ENCODE measurements around the gene AP3S1.
A peak's percentile ranks its signal among the peaks of the same experiment; 100 is the strongest.

AP3S1 gene

DNA sequence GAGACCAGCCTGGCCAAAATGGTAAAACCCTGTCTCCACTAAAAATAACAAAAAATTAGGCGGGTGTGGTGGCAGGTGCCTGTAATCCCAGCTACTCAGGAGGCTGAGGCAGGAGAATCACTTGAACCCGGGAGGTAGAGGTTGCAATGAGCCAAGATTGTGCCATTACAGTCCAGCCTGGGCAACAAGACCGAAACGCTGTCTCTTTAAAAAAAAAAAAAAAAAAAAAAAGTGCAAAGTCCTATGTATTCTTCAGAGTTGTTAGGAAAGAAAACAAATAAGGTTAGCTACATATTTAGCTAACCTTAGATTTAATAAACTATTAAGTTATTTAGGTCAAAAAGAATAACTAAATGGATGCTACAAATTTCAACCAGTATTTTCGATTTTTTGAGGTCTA lies 11.8 kb upstream of the AP3S1 start:
- no peak for DNase-seq

- no peak for DNase-seq
Observed at GRCh38 chr5:115831163-115831768, 10.5 kb upstream of the AP3S1 start.

DNA sequence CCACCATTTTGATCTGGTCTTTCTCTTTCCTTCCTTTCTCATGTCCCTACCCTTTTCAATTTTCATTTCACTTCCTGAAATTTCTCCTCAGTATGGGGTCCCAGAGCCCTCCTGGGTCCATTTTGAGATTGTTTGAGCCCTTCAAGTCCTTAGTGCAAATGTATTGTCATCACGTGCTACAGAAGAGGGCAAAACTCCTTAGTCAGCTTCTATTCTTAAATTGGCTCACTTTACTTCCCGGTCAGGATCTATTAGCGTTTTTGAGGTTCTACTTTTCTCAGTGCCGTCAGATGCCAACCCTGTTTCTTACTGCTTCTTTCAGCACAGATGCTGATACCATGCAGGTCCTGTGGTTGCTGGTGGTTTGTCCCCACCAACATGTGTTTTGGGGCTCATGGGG lies 6.3 kb upstream of the AP3S1 start:
- no peak for DNase-seq

DNA sequence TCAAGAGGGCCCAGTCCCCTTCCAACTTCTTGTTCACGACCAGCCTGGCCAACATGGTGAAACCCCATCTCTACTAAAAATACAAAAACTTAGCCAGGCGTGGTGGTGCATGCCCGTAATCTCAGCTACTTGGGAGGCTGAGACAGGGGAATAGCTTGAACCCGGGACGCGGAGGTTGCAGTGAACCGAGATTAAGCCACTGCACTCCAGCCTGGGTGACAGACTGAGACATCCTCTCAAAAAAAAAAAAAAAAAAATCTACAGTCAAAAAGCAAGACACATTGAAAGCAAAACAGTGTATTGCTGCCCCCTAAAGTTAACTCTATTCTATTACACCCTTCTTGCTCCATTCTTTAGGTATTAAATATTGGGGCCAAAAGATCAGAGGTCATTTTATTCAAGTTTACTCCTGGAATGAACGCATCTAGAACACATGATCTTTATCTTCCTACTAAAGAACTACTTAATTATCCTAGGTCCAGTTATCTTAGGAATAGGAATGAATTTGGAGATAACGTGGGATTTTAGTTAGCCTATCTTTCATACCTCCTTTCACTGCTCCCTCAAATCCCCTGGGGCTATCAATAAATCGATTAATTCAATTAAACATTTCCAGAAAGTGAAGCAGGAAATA lies 2.7 kb upstream of the AP3S1 start:
- no peak for DNase-seq

DNA sequence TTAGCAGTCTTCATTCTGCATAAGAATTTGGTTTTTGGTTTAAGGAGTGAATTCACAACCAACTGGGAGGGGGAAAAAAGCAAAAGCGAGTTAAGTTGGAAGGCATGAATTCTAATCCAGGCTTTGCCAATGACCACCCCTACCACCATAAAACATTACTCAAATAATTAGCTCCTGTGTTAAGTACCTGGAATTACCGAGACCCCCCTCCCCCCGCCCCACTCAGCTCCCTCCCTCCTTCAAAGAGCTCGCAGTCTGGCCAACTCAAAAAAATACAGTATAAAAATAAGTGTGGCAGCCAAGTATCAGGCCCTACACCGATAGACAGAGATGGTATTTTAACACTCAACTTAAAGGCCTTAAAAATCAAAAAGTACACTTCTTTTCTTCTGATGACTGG lies 862 bp upstream of the AP3S1 start:
- no peak for DNase-seq

DNA sequence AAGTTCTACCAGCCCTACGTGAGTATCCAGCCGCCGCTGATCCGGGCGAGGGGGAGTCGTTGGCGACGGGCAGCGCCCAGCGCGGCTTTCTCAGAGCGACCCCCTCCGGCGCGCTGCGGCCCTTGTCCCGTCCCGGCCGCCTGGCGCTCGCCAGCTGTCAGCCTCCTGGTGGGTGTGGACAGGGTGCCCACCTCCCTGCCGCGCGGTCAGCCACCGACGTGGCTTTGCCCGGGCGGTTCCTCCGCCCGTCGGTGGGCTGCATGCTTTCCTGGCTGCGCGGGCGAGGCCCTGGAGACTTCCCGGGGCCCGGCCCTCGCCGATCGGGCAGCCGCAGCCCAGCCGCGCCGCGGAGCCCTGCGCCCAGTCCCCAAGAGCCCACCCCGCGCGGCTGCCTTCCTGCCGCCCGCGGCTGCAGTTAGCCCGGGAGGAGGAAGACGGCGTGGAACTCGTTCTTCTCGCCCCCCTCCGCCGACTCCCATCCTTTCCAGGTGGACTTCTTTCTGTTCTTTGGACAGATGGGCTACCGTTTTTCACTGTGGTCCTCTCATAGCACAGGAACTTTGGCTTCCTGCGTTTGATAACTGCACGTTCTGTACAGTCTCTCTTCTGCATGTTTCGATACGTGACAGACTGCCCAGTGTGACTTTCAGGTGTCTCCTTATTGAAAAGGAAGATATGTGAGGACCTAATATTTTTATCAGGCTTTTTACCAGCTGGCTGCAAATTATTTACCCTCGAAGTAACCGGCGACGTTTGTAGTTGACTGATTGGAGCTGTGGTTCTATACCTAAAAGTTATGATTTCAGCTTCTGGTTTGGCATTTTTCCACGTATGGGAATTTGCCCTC lies 577 bp downstream of the AP3S1 start:
- DNase-seq, result peak in 1 of 2 donors; percentile 7

GRCh38 chr5:115842952-115843351 lies 1.2 kb downstream of the AP3S1 start:
- no peak for DNase-seq

DNA sequence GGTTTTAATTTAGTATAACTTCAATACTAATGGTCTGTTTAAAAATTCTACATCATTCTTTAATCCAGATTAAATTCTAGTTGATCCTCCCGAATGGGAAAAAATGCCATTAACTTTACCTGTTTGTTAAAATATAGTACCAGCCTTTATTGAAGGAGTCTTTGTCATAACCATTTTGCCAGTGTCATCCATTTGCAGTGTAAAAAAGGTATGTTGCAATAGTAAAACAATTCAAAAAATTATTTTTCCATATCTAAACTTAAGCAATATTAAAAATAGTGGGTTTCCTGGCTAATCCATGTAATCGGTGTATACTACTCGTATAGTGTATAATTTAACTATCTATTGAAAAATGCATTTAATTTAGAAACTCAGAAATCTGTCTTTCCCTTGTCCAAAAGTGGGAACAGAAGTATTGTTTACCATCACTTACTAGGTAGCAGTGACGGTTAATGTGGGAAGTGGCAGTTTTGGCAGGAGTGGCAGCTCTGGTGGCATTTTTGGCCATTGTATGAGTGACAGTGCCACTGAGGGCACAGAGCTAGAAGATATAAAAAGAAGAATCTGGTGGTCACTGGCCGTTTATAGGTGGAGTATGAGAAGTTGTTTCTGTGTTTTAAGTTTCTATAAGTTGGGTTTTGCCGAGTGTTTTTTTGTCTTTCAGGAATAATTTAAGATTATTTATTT lies 1.9 kb downstream of the AP3S1 start:
- no peak for DNase-seq

GRCh38 chr5:115844321-115844817 lies 2.6 kb downstream of the AP3S1 start:
- no peak for DNase-seq

- DNase-seq, result no peak
Observed at GRCh38 chr5:115847290-115847689, 5.6 kb downstream of the AP3S1 start.

GRCh38 chr5:115849258-115849798 lies 7.6 kb downstream of the AP3S1 start:
- DNase-seq, result no peak

GRCh38 chr5:115850744-115851416 lies 9.1 kb downstream of the AP3S1 start:
- DNase-seq, result no peak

GRCh38 chr5:115854139-115854538 lies 12.4 kb downstream of the AP3S1 start:
- DNase-seq, result no peak

DNA sequence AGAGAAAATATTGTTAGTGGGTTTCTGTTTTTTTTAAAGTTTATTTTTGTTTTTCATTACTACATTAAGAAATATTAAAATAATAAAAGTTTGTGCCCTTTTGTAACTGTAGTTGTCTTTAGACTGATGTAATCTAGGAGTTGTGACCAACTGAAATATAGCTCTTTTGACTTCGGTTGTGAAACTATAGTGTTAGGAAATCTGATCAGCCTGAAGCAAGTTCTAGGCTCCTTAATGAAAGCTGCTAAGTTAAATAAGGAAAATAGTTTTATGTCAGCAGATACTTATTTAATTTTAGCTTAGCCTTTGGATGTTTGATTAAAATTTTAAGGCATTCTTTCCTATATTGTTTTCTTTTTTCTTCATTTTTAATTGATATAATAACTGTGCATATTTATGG lies 14.2 kb downstream of the AP3S1 start:
- DNase-seq, result no peak

DNA sequence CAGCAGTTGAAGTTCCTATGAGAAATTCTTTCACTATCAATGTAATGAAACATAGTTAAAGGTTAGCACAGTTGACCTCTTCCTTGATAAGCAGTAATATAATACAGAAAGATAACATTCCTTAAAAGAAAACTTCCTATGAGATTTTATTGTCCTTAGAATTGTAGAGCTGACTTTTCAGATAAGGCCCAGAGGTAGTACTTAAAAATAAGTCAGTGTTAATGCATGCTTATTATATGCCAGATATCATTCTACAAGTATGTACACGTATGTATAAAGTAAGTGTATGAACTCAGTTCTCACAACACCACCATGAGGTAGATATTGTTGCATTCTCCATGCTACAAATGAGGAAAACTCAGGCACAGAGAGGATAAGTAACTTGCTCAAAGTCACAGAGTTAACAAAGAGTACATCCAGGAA lies 15.3 kb downstream of the AP3S1 start:
- no peak for DNase-seq

DNA sequence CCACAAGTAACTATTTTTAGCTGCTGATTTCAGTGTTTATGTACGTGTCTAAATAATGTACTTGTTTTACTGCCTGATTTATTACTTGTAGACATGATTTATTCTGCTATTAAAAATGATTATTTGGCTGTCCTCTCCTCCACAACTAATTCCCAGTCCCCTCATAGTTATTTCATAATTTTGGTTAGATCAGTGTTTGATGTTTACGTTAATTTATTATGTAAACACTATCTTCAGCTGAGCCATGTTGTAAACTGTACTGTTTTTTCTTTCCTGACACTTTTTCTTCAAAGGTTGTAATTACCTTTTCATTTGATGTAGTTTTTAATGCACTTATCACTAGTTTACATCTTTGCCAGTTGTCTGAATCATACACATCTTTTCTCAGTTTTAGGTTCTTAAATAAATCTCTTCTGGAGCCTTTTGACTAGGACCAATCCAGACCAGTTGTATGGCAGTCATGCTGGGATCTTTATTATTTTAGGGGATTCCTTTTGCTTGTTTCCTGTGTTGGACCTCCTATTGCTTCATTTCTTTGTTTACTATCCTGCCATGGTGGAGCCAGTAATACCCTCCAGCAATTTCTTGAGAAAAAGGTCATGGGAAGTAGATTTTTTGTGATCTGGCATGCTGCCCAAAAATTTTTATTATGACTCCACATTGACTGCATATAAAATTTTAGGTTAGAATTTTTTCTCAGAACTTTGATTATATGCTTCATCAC lies 16.1 kb downstream of the AP3S1 start:
- no peak for DNase-seq

- DNase-seq, result no peak
Observed at GRCh38 chr5:115858396-115858795, 16.7 kb downstream of the AP3S1 start.

GRCh38 chr5:115859378-115859777 lies 17.6 kb downstream of the AP3S1 start:
- DNase-seq, result no peak

DNA sequence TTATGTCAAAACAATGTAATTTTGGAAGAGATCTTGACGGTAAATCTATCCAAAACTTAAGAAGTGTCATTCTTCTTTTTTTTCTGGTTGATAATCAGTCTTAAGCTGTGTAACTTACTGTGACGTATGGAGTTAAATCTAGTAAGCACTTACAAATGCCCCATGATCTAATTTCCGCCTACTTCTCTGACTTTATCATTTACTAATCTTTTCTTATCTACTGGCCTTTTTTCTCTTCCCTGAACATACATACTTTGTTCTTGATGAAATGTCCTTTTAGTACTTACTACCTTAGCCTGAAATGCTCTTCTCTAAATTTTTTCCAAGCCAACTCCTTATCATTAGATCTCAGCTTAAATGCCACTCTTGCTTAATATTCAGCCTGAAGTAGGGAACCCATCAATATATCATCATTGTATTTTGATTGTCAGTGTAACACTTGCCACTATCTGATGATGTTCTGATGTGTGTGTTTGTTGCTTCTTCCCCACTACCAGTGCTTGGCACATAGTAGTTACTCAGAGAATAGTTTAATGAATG lies 27.6 kb downstream of the AP3S1 start:
- DNase-seq, result no peak

- no peak for DNase-seq
Observed at GRCh38 chr5:115872447-115872846, 30.7 kb downstream of the AP3S1 start.

- DNase-seq, result no peak
Observed at GRCh38 chr5:115873392-115873791, 31.7 kb downstream of the AP3S1 start.

All from stimulated activated CD4-positive, alpha-beta T cell treated with anti-CD3 and anti-CD28 coated beads, Interleukin-2, amount 100 ng/mL, for 48 hours (primary cell).